ENCODE results near the gene GLI3. TPM values are rescaled to one million over a fixed set of nuclear protein-coding genes. Genes with fewer than 3 reads are reported as not detected.

Gene GLI3
- total RNA-seq, 1 experiment from 2014 or later = 46.2 TPM

- TF ChIP-seq ZNF425 (CRISPR knock-in tag; conservative IDR thresholded peaks at IDR 0.05) (no peak), FOXP4 (CRISPR knock-in tag; IDR thresholded peaks at IDR 0.05) (no peak), AR (CRISPR knock-in tag; IDR thresholded peaks at IDR 0.05) (no peak), CREB1 (CRISPR knock-in tag; IDR thresholded peaks at IDR 0.05) (no peak), FOXP1 (CRISPR knock-in tag; IDR thresholded peaks at IDR 0.05; ENCODE audit: borderline replicate concordance) (no peak), ZNF232 (CRISPR knock-in tag; IDR thresholded peaks at IDR 0.05) (no peak), ZNF219 (CRISPR knock-in tag; IDR thresholded peaks at IDR 0.05; ENCODE audit: borderline replicate concordance) (no peak), EMX1 (CRISPR knock-in tag; IDR thresholded peaks at IDR 0.05) (no peak)
These were observed 80.6 kb downstream of the GLI3 start (continued) for GRCh38 chr7:42156291-42156865.

GRCh38 chr7:42155584-42156290, 81.3 kb downstream of the GLI3 start:
- H3K4me3 Mint-ChIP-seq = no peak overlapping the region
- peak overlapping the region; percentile 71 for H3K27ac Mint-ChIP-seq
- no peak for ATAC-seq
- TF ChIP-seq ATF6 (CRISPR knock-in tag; IDR thresholded peaks at IDR 0.05) (no peak), NFYB (CRISPR knock-in tag; conservative IDR thresholded peaks at IDR 0.05; ENCODE audit: low read depth) (no peak)
- DNase-seq (ENCODE audit: low spot score) = no peak
- no peaks in the 10 kb centered on the region for H3K27me3 Mint-ChIP-seq (ENCODE audit: low read depth)
- CTCF ChIA-PET = interaction anchor here (0.6 to 1.5 kb wide), 4 partner anchors 31 to 178 kb away, joined by 3 read pairs; no protein-coding TSS in a partner anchor
- peaks cover 39% of the 10 kb centered on the region for H3K4me1 Mint-ChIP-seq
- H3K9me3 Mint-ChIP-seq = no peaks in the 10 kb centered on the region
- H3K36me3 Mint-ChIP-seq = no peaks in the 10 kb centered on the region
- POLR2A ChIA-PET = interaction anchor here (1.0 kb wide), 1 partner anchor 776 kb away, joined by 3 read pairs; the partner anchor contains the start of genes MRPL32 and PSMA2

GRCh38 chr7:42154173-42154572, 82.8 kb downstream of the GLI3 start:
- no peak overlapping the region for H3K4me3 Mint-ChIP-seq
- H3K27ac Mint-ChIP-seq = peak overlapping the region; percentile 18; the same call in 1 of the 2 replicates
- no peaks in the 10 kb centered on the region for H3K36me3 Mint-ChIP-seq

More at GRCh38 chr7:42154173-42154572, 82.8 kb downstream of the GLI3 start:
- no peak for ATAC-seq
- Mint-ChIP-seq H3K27me3 (ENCODE audit: low read depth) (no peaks in the 10 kb centered on the region), H3K4me1 (peaks cover 36% of the 10 kb centered on the region), H3K9me3 (no peaks in the 10 kb centered on the region)
- ChIA-PET POLR2A (no interaction called here), CTCF (no interaction called here)
- DNase-seq (ENCODE audit: low spot score) = no peak
- TF ChIP-seq MYBL2 (CRISPR knock-in tag; IDR thresholded peaks at IDR 0.05) (no peak), RORB (CRISPR knock-in tag; IDR thresholded peaks at IDR 0.05) (no peak), GRHL2 (CRISPR knock-in tag; IDR thresholded peaks at IDR 0.05; ENCODE audit: insufficient replicate concordance, severe bottlenecking) (no peak), HMGXB4 (CRISPR knock-in tag; IDR thresholded peaks at IDR 0.05) (no peak)

Data from WTC11 (cell line).